ENCODE data around the gene SLX4IP. TPM values are rescaled to one million over a fixed set of nuclear protein-coding genes. Genes with fewer than 3 reads are reported as not detected.

Gene SLX4IP
- total RNA-seq, 2 experiments from 2014 or later, result 1.6 to 1.8 TPM

- H3K4me1 Mint-ChIP-seq (ENCODE audit: low read depth), result peaks cover 72% of the 10 kb centered on the region
- ChIA-PET POLR2A (interaction anchor here (0.5 to 3.4 kb wide), 16 partner anchors 9 to 400 kb away, joined by 3 to 22 read pairs (median 4); partner anchors contain the start of gene ANKEF1), CTCF (interaction anchor here (0.8 to 1.7 kb wide), 5 partner anchors 9 to 456 kb away, joined by 3 to 6 read pairs (median 4); partner anchors contain the start of gene ANKEF1)
- Histone ChIP-seq H3K4me1 (ENCODE audit: insufficient read depth, low read length) (peaks cover 23% of the 10 kb centered on the region), H3K27me3 (ENCODE audit: control insufficient read depth in 1 of 2, insufficient read depth in 2 of 2, low read length in 2 of 2) (no peaks in the 10 kb centered on the region), H3K27ac (ENCODE audit: low read depth in 1 of 2, low read length in 2 of 2) (peak overlapping the region; percentile 76 to 87), H3K36me3 (ENCODE audit: insufficient read depth, low read length) (no peaks in the 10 kb centered on the region), H3K9me3 (ENCODE audit: control insufficient read depth in 1 of 2, insufficient read depth in 1 of 2, low read length in 2 of 2) (no peaks in the 10 kb centered on the region), H3K4me3 (ENCODE audit: low read length) (peak overlapping the region; percentile 69)
- peak overlapping the region; percentile 94 for H3K4me3 Mint-ChIP-seq
- DNase-seq (peak; percentile 52 to 90 (median 68)), ATAC-seq (ENCODE audit: poor library complexity) (peak; percentile 57)
- peak overlapping the region; percentile 97 for H3K27ac Mint-ChIP-seq
- H3K9me3 Mint-ChIP-seq, result no peaks in the 10 kb centered on the region
- peaks cover 21% of the 10 kb centered on the region for H3K36me3 Mint-ChIP-seq (ENCODE audit: low read depth)
- no peaks in the 10 kb centered on the region for H3K27me3 Mint-ChIP-seq
- intact Hi-C loops (cut with DNase I, micrococcal nuclease), result loop anchor here (1.0 to 10.0 kb wide), 4 partner anchors 13 to 1463 kb away; partner anchors contain the start of gene ANKEF1 (in 1 of the 2)
- TF ChIP-seq CTCF (IDR thresholded peaks at IDR 0.05), result no peak
Measured at GRCh38 chr20:10434467-10434831, 656 bp upstream of the SLX4IP start.

- Mint-ChIP-seq H3K36me3 (ENCODE audit: low read depth) (peaks cover 21% of the 10 kb centered on the region), H3K27ac (peak overlapping the region; percentile 97), H3K27me3 (no peaks in the 10 kb centered on the region), H3K4me1 (ENCODE audit: low read depth) (peaks cover 57% of the 10 kb centered on the region), H3K9me3 (no peaks in the 10 kb centered on the region), H3K4me3 (peak overlapping the region; percentile 94)
- Histone ChIP-seq H3K27me3 (ENCODE audit: control insufficient read depth in 1 of 2, insufficient read depth in 2 of 2, low read length in 2 of 2) (no peaks in the 10 kb centered on the region), H3K27ac (ENCODE audit: low read depth in 1 of 2, low read length in 2 of 2) (no peak overlapping the region), H3K36me3 (ENCODE audit: insufficient read depth, low read length) (no peaks in the 10 kb centered on the region), H3K4me3 (ENCODE audit: low read length) (no peak overlapping the region), H3K4me1 (ENCODE audit: insufficient read depth, low read length) (peaks cover 23% of the 10 kb centered on the region), H3K9me3 (ENCODE audit: control insufficient read depth in 1 of 2, insufficient read depth in 1 of 2, low read length in 2 of 2) (no peaks in the 10 kb centered on the region)
- no peak for TF ChIP-seq CTCF (IDR thresholded peaks at IDR 0.05)
- no peak for DNase-seq
- POLR2A ChIA-PET, result interaction anchor here (0.6 to 3.4 kb wide), 2 partner anchors 17 to 58 kb away, joined by 4 to 22 read pairs; no protein-coding TSS in a partner anchor
- CTCF ChIA-PET, result interaction anchor here (0.8 kb wide), 1 partner anchor 15 kb away, joined by 3 read pairs; no protein-coding TSS in a partner anchor
- intact Hi-C loops (cut with DNase I, micrococcal nuclease), result loop anchor here (5.0 to 10.0 kb wide), 2 partner anchors 66 to 69 kb away; no protein-coding TSS in a partner anchor
- no peak for ATAC-seq (ENCODE audit: poor library complexity)
Measured at GRCh38 chr20:10436053-10436699, 1.1 kb downstream of the SLX4IP start.

GRCh38 chr20:10438217-10438616 is 3.1 kb downstream of the SLX4IP start:
- Histone ChIP-seq H3K27ac (ENCODE audit: low read depth in 1 of 2, low read length in 2 of 2) (no peak overlapping the region), H3K36me3 (ENCODE audit: insufficient read depth, low read length) (no peaks in the 10 kb centered on the region), H3K9me3 (ENCODE audit: control insufficient read depth in 1 of 2, insufficient read depth in 1 of 2, low read length in 2 of 2) (no peaks in the 10 kb centered on the region), H3K27me3 (ENCODE audit: control insufficient read depth in 1 of 2, insufficient read depth in 2 of 2, low read length in 2 of 2) (no peaks in the 10 kb centered on the region), H3K4me1 (ENCODE audit: insufficient read depth, low read length) (peaks cover 18% of the 10 kb centered on the region), H3K4me3 (ENCODE audit: low read length) (no peak overlapping the region)
- CTCF ChIA-PET, result no interaction called here
- no peak for ATAC-seq (ENCODE audit: poor library complexity)
- POLR2A ChIA-PET, result no interaction called here
- no peak overlapping the region for H3K4me3 Mint-ChIP-seq
- peaks cover 45% of the 10 kb centered on the region for H3K4me1 Mint-ChIP-seq (ENCODE audit: low read depth)
- no peak overlapping the region for H3K27ac Mint-ChIP-seq
- no peak for DNase-seq
- intact Hi-C loops (cut with DNase I, micrococcal nuclease), result loop anchor here (5.0 to 10.0 kb wide), 2 partner anchors 64 to 67 kb away; no protein-coding TSS in a partner anchor
- peaks cover 21% of the 10 kb centered on the region for H3K36me3 Mint-ChIP-seq (ENCODE audit: low read depth)
- no peak for TF ChIP-seq CTCF (IDR thresholded peaks at IDR 0.05)
- no peaks in the 10 kb centered on the region for H3K27me3 Mint-ChIP-seq
- no peaks in the 10 kb centered on the region for H3K9me3 Mint-ChIP-seq

All from CD4-positive, alpha-beta T cell (primary cell).